MG63 (cell line): Measurements from ENCODE around the gene NUDT21. TPM values are rescaled to one million over a fixed set of nuclear protein-coding genes. Genes with fewer than 3 reads are reported as not detected.

Source experiments
- DNase-seq: peaks from one replicate; pipeline ENCODE4 v3.0.0-alpha.2; 2020
- H3K27me3 ChIP-seq: fragments of 250-450 bp; sonication (Bioruptor Pico); 2 replicates; pipeline ENCODE4 v1.5.1; 2020; ENCODE audit warnings: mild to moderate bottlenecking, moderate library complexity
- H3K36me3 ChIP-seq: fragments of 250-450 bp; sonication (Bioruptor Pico); 2 replicates; pipeline ENCODE4 v1.5.1; 2020; ENCODE audit warnings: mild to moderate bottlenecking, moderate library complexity
- H3K4me3 ChIP-seq: fragments of 250-450 bp; sonication (Bioruptor Pico); 2 replicates; pipeline ENCODE4 v1.5.1; 2020; ENCODE audit warnings: mild to moderate bottlenecking, moderate library complexity
- H3K9me3 ChIP-seq: fragments of 250-450 bp; sonication (Bioruptor Pico); 2 replicates; pipeline ENCODE4 v1.5.1; 2020; ENCODE audit warnings: mild to moderate bottlenecking, moderate library complexity
- total RNA-seq: library from RNA; depleted of rRNA; stranded (reverse); fragments of >200 nt; shearing (Covaris generic); gene quantifications from 2 replicates; pipeline ENCODE4 v1.2.3, GENCODE V29; 2014; ENCODE audit warnings: low replicate concordance

The NUDT21 gene
- total RNA-seq, 1 experiment from 2014 or later, result 191 TPM

DNA sequence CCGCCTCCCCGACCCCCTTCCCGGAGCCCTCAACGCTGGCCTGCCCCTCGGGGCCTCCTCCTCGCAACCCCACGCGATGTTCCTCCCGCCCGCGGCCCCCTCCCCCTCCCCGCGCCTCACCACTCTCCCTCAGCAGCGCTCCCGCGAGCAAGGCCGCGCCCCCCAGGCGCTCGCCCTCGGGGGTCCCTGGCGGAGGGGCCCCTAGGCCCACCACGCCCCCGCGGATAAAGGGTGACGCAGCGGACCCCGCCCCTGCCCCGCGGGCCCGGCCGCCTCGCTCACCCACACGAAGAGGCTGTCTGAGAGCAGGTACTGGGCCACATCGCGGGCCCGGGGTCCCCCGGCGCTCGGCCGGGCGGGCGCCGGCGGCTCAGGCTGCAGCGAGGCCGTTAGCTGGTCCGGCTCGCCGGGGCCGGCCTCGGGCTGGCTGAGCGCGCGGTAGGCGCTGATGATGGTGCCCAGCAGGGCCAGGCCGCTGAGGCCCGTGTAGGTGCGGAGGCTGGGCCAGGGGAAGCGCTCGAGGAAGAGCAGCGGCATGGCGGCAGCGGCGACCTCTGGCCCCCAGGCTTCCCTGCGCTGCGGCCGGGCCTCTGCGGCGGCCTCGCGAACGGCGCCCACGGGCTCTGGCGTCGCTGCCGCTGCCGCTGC is 26.2 kb downstream of the NUDT21 start:
- DNase-seq, result peak; percentile 68
- Histone ChIP-seq H3K9me3 (no peaks in the 10 kb centered on the region), H3K27me3 (no peaks in the 10 kb centered on the region), H3K4me3 (peak overlapping the region; percentile 58), H3K36me3 (peaks cover 38% of the 10 kb centered on the region)

DNA sequence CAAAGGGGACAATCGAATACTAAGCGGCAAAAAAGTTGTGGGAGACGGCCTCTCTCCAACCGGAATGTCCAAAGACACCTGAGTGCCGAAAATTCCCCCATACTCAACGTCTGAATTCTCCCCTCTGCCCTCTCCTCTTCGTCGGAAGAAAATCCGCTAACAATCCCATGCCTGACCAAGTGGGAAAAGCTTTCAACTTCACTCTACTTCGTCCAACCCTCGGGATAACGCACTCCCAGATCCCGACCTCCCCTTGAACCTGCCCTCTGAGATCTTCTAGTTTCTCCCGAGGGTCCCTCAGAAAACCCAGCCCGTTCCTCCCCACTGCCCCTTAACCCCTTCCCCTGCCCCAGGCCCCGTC is 26.7 kb downstream of the NUDT21 start:
- H3K27me3 ChIP-seq, result no peaks in the 10 kb centered on the region
- no peaks in the 10 kb centered on the region for H3K9me3 ChIP-seq
- no peak for DNase-seq
- peaks cover 33% of the 10 kb centered on the region for H3K36me3 ChIP-seq
- H3K4me3 ChIP-seq, result peak overlapping the region; percentile 58

DNA sequence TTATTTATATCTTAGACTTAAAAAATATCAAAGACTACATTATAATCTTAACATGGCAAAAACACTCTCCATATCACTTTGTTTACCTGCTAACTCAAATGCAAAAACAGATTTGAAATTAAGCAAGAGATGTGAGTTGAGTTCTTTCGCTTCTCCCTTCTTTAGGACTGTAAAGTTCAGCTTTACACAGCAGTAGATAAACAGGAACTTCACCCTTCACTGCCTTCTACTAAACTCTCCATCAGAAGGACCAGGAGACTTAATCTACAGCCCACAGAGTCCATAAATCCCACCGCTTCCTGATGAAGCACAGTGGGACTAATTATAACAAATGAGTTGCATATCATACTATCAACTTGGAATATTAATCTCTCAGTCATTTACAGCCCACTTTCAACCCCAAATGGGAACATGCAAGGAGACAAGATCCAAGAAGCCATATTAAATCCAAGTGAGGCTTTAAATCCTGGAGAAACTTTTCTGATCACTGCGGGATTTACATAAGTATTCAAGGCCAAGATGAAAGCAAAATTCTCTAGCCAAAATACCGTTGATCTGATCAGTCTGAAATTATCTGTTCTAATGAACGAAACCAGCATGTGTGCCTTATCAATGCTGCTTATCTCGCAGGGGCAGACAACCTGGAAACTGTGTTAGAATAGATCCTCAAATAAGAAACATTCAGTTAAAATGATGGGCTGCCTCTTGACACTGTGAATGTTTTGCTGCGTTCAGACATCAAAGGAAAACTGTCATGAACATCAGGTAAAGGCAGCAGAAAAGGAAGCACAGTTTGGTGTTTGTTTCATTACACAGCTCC is 27.3 kb downstream of the NUDT21 start:
- Histone ChIP-seq H3K27me3 (no peaks in the 10 kb centered on the region), H3K9me3 (no peaks in the 10 kb centered on the region), H3K36me3 (peaks cover 27% of the 10 kb centered on the region), H3K4me3 (peak overlapping the region; percentile 58)
- no peak for DNase-seq

DNA sequence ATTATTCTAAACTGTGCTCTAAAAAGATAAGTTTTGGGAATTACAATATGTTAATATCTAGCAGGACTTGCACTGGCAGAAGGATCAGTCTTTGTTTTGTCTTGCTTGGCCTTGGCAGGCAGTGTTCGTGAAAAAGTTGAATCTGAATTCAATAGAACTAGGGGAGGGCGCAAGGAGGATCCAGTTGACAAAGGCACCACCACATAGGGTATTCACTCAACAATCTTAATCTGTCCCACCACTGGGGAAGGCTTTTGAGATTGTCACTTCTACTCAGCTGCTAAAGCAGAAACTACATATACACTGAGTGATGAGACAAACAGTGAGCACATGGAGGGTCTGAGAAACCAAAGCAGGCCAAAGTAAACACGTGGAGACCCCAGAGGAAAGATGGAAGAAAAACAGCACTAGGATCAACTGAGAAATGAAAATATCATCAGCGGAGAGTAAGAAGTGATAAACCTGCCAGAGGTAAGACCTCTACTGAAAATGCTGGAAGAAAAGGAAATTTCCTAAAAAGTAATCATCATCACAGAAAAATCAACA is 28.2 kb downstream of the NUDT21 start:
- Histone ChIP-seq H3K27me3 (no peaks in the 10 kb centered on the region), H3K36me3 (peaks cover 19% of the 10 kb centered on the region), H3K9me3 (no peaks in the 10 kb centered on the region), H3K4me3 (peak overlapping the region; percentile 58)
- DNase-seq, result no peak

DNA sequence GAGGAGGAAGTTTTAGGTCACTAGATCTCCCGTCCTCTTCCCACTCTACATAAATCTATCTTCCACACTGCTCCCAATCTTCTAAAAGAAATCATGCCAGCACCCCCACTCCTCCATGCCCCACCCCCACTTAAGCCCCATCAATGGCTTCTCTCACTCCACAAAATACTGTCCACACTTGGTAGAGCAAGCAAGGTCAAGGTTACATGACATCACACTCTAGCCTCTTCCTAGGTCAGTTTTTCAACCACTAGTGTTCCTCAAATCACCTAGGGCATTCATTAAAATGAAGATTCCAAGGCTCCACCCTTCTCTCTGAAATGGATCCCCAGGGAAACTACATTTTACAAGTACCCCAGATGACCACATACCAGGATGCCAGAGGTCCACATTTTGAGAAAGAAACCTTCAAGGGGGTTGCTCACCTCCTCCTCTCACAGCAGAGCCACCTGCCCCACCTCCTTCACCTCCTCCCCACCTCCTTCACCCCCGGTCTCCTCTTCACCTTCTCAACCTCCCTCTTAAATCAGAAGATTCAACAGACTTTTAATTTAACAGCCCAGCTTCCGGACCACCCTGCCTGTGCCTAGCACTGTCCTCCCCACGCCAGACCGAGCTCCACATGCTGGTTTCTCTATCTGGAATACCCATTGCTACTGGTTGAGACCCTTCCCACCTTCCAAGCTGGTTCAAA is 29.0 kb downstream of the NUDT21 start:
- Histone ChIP-seq H3K4me3 (no peak overlapping the region), H3K9me3 (no peaks in the 10 kb centered on the region), H3K36me3 (peaks cover 21% of the 10 kb centered on the region), H3K27me3 (no peaks in the 10 kb centered on the region)
- DNase-seq, result no peak

DNA sequence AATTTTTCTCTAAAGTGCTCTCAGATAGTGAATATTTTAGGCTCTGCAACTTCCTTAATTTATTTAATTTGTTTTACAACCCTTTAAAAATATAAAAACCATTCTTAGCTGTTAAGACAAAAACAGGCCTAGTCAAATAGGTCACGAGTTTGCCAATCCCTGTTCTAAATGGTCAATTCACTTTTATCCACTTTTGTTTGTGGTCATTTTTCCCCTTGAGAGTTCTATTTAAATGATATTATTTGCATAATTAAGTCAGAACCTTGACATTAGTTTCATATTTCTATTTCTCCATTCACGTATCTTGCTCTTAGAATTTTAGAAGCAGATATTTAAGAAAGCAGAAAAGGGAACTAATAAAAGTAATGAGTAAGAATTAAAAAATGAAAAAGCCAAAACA is 29.8 kb downstream of the NUDT21 start:
- DNase-seq, result no peak
- Histone ChIP-seq H3K4me3 (no peak overlapping the region), H3K36me3 (peaks cover 16% of the 10 kb centered on the region), H3K27me3 (no peaks in the 10 kb centered on the region), H3K9me3 (no peaks in the 10 kb centered on the region)

DNA sequence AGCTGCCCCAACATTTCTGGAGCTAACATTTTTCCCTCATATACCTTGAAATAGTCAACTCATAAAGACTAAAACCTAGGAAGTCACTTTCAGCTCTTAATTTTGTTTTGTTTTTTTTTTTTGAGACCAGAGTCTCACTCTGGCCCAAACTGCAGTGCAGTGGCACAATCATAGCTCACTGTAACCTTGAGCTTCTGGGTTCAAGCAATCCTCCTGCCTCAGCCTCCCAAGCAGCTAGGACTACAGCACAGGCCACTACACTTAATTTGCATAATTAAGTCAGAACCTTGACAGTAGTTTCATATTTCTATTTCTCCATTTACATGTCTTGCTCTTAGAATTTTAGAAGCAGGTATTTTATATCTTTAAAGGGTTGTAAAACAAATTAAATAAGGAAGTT is 30.5 kb downstream of the NUDT21 start:
- Histone ChIP-seq H3K4me3 (no peak overlapping the region), H3K9me3 (no peaks in the 10 kb centered on the region), H3K27me3 (no peaks in the 10 kb centered on the region), H3K36me3 (peaks cover 15% of the 10 kb centered on the region)
- no peak for DNase-seq

DNA sequence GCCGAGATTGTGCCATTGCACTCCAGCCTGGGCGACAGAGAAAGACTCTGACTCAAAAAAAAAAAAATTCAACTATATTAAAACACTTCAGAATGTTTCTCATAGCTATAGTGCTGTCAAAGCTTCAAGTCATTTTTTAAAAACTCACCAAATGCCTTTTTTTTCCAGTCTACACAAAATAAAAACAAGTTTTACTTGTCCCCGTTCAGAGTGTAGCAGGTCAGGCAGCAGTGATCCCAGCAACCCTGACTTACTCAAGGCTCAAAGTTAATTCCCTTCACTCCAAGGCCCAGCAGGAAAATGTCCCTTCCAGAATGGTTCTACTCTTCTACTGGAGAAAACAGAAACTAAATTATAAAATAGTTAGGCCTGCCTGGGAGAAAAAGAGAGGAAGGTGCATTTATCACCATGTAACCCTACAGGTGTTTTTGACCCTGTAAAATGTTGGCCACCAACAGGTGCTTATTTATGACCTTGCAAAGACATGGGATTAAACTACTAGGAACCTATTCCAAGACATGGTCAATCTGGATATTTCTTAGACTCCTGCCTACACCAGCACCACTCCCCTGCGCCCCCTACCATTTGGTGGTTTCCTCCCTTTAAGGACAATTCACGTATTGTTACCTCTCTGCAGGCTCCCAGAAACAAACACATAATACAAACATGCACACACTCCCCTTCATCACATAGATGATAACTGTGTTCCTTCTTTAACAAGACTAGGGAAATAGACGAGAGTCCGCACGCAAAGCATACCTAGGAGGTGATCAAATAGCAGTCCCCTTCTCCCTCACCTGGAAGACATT is 31.2 kb downstream of the NUDT21 start:
- Histone ChIP-seq H3K4me3 (no peak overlapping the region), H3K36me3 (peaks cover 18% of the 10 kb centered on the region), H3K27me3 (no peaks in the 10 kb centered on the region), H3K9me3 (no peaks in the 10 kb centered on the region)
- DNase-seq, result no peak

DNA sequence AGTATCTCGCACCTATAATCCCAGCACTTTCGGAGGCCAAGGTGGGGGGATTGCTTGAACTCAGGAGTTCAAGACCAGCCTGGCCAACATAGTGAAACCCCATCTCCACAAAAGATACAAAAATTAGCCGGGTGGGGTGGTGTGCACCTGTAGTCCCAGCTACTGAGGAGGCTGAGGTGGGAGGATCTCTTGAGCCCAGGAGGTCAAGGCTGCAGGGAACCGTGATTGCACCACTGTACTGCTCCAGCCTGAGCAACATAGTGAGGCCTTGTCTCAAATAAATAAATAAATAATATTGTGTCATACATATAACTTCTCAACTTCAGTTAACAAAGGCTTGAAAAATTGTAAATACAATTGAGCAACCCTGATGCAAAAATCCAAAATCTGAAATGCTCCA is 34.0 kb downstream of the NUDT21 start:
- no peaks in the 10 kb centered on the region for H3K9me3 ChIP-seq
- H3K4me3 ChIP-seq, result no peak overlapping the region
- no peak for DNase-seq
- peaks cover 36% of the 10 kb centered on the region for H3K36me3 ChIP-seq
- H3K27me3 ChIP-seq, result no peaks in the 10 kb centered on the region

DNA sequence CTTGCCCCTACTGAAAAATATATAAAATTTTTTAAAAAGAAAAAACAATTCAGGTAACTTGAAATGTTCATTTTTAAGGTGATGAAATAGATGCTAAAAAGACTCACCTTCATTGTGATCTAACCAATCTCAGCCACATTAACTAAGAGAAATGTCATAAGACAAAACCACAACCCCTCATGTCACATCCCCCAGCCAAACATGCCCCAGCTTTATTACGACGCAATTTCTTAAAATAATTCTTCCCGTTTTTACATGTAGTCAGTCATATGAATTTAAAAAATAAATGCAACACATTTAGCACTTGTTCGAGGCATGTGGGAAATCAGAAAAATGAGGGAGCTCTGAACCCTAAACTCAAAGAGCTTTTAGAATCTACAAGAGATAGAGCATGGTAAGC is 35.3 kb downstream of the NUDT21 start:
- DNase-seq, result no peak
- no peaks in the 10 kb centered on the region for H3K9me3 ChIP-seq
- H3K36me3 ChIP-seq, result peaks cover 45% of the 10 kb centered on the region
- H3K4me3 ChIP-seq, result no peak overlapping the region
- H3K27me3 ChIP-seq, result no peaks in the 10 kb centered on the region

DNA sequence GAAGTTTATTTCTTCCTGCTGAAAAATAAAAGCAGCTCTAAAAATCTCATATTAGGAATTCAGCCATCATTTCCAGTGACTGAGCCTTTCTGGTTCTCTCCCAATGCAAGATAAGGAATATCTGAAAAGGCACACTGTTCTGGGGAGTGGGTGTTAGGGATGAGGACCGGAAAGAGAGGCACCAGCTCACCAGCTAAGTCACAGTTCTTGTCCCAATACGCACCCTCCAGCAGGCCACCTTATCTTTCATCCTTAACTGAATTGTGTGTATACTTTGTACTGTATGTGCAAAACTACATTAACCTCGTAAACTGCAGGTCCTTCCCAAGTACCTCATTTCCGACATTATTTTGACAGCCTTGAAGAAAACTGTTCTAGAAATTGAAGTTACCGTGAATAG is 36.8 kb downstream of the NUDT21 start:
- Histone ChIP-seq H3K27me3 (no peaks in the 10 kb centered on the region), H3K4me3 (no peak overlapping the region), H3K36me3 (peaks cover 52% of the 10 kb centered on the region), H3K9me3 (no peaks in the 10 kb centered on the region)
- DNase-seq, result no peak

DNA sequence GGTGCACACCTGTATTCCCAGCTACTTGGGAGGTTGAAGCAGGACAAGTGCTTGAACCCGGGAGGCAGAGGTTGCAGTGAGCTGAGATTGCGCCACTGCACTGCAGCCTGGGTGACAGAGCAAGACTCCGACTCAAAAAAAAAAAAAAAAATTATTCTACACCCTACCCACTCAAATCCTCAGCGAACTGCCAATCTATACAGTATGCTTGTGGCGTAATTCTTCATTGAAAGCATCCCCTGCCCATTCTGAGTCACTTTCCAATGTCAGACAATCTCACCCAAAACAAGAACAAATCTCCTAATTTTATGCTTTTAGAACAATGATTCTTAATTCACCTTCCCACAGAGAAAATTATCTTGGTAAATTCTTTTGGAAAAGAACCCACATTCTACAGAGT is 37.8 kb downstream of the NUDT21 start:
- no peak for DNase-seq
- Histone ChIP-seq H3K4me3 (no peak overlapping the region), H3K36me3 (peaks cover 62% of the 10 kb centered on the region), H3K27me3 (no peaks in the 10 kb centered on the region), H3K9me3 (no peaks in the 10 kb centered on the region)

DNA sequence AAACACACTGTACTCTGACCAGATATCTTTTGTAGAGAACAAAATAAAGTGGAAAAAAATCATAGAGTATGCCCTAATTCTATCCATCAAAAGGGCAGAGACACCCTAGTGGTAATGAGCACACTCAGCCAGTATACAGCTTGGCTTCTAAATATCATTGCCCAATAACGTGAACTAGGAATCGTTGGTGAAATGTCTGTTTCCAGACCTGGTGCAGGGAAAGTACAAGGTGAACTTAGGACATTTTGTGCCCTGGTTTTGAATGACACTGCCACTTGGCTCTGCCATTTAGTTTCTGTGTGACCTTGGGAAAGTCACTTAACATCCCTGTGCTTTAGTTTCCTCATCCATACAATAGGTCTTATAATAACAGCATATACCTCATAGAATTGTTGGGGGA is 39.5 kb downstream of the NUDT21 start:
- Histone ChIP-seq H3K9me3 (no peaks in the 10 kb centered on the region), H3K36me3 (peaks cover 65% of the 10 kb centered on the region), H3K4me3 (no peak overlapping the region), H3K27me3 (no peaks in the 10 kb centered on the region)
- no peak for DNase-seq

DNA sequence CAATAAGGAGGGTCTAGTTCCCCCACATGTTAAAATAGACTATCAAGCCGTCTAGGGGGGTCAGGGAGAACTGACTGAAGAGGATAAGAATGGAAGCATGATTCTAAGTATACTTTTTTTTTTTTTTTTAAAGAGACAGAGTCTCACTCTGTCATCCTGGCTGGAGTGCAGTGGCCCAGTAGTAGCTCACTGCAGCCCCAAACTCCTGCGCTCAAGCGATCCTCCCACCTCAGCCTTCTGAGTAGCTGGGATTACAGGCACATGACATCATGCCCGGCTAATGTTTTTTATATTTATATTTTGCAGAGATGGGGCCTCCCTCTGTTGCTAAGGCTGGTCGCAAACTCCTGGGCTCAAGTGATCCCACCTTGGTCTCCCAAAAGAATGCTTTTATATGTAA is 40.0 kb downstream of the NUDT21 start:
- H3K4me3 ChIP-seq, result no peak overlapping the region
- H3K9me3 ChIP-seq, result no peaks in the 10 kb centered on the region
- no peaks in the 10 kb centered on the region for H3K27me3 ChIP-seq
- peaks cover 65% of the 10 kb centered on the region for H3K36me3 ChIP-seq
- no peak for DNase-seq

DNA sequence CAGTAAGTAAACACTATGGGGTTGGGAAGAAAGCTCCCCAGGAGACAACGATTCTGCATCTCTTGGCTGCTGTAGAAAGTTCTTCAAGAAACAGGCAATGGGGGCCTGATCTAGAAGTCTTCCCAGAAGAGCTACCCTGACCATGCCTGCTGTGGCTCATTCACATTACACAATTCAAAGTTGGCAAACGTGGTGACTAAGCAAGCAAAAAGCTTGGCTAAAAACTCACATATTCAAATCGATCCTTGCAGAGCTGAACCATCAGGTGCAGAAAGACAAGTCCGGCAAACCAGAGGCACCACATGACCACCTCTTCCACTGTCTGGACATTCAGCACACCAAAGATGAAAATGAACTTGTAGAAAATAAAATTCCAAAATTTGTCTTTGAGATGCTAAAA is 41.9 kb downstream of the NUDT21 start:
- DNase-seq, result peak; percentile 34
- peaks cover 72% of the 10 kb centered on the region for H3K36me3 ChIP-seq
- no peaks in the 10 kb centered on the region for H3K27me3 ChIP-seq
- no peaks in the 10 kb centered on the region for H3K9me3 ChIP-seq
- H3K4me3 ChIP-seq, result no peak overlapping the region

DNA sequence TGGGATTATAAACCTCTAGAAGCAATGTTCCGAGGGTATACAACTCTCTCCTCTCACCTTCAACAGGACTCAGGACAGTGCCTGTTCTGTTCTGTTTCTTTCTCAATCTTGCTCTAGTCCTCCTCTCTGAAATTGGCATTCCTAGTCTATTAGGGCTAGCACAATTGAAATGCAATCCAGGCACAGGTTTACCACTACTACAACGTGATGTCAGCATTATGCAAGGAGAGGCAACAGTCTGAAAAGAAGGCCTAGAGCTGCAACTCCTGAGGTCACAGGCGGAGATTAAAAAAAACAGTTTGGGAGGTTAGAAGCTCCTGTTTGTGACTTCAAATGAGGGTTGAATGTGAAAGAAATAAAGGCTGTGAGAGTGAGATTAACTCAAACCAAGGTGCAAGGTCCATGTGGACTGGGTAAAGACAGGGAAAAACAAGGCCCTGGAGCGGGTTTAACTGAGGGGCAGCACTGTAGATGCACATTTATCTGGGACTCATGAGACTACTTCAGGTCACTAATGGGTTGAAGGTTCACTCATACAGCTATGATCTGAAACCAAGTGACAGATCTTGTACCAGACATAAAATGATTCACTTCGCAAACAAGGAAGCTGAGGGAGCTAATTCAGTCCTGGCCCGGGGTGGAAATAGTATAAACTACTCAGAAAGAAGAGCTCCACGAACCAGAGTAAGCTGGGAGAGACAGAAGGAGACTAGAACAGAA is 42.6 kb downstream of the NUDT21 start:
- no peaks in the 10 kb centered on the region for H3K27me3 ChIP-seq
- peaks cover 67% of the 10 kb centered on the region for H3K36me3 ChIP-seq
- no peaks in the 10 kb centered on the region for H3K9me3 ChIP-seq
- no peak overlapping the region for H3K4me3 ChIP-seq
- no peak for DNase-seq
